ENCODE measurements around the gene PLD5.

Gene PLD5

GRCh38 chr1:242426271-242426905 is 98.1 kb downstream of the PLD5 start:
- H3K4me1 ChIP-seq (ENCODE audit: control insufficient read depth, low read length), result no peaks in the 10 kb centered on the region
- no peak for TF ChIP-seq CTCF (IDR thresholded peaks at IDR 0.05; ENCODE audit: low read depth, low read length, poor library complexity, severe bottlenecking)
- no peaks in the 10 kb centered on the region for H3K36me3 ChIP-seq (ENCODE audit: control insufficient read depth, low read length)
- H4K20me1 ChIP-seq (ENCODE audit: control insufficient read depth, insufficient read depth, low read depth, low read length), result no peaks in the 10 kb centered on the region
- no peaks in the 10 kb centered on the region for H3K9me2 ChIP-seq (replicated peaks; ENCODE audit: control insufficient read depth, low read length)
- no peak overlapping the region for H3K4me2 ChIP-seq (ENCODE audit: low read length)
- H3K9me3 ChIP-seq (ENCODE audit: control insufficient read depth, insufficient read depth, low read length), result no peaks in the 10 kb centered on the region
- H3K27ac ChIP-seq (ENCODE audit: low read depth, low read length), result no peak overlapping the region
- no peaks in the 10 kb centered on the region for H3F3A ChIP-seq (ENCODE audit: control insufficient read depth, insufficient read depth)
- no peaks in the 10 kb centered on the region for H3K27me3 ChIP-seq (ENCODE audit: control insufficient read depth, low read length)
- H3K4me3 ChIP-seq (ENCODE audit: low read length), result no peak overlapping the region
- no peaks in the 10 kb centered on the region for H3K79me2 ChIP-seq (ENCODE audit: control insufficient read depth, low read length)

GRCh38 chr1:242425232-242425631 is 99.3 kb downstream of the PLD5 start:
- no peaks in the 10 kb centered on the region for H3K4me1 ChIP-seq (ENCODE audit: control insufficient read depth, low read length)
- no peaks in the 10 kb centered on the region for H3K9me3 ChIP-seq (ENCODE audit: control insufficient read depth, insufficient read depth, low read length)
- no peaks in the 10 kb centered on the region for H3K36me3 ChIP-seq (ENCODE audit: control insufficient read depth, low read length)
- TF ChIP-seq EZH2phosphoT487 (IDR thresholded peaks at IDR 0.05; ENCODE audit: borderline replicate concordance, low read length) (no peak), CTCF (IDR thresholded peaks at IDR 0.05; ENCODE audit: low read depth, low read length, poor library complexity, severe bottlenecking) (peak; percentile 46)
- no peak overlapping the region for H3K4me2 ChIP-seq (ENCODE audit: low read length)
- H4K20me1 ChIP-seq (ENCODE audit: control insufficient read depth, insufficient read depth, low read depth, low read length), result no peaks in the 10 kb centered on the region
- H3K4me3 ChIP-seq (ENCODE audit: low read length), result no peak overlapping the region
- H3K27ac ChIP-seq (ENCODE audit: low read depth, low read length), result no peak overlapping the region
- no peaks in the 10 kb centered on the region for H3K9me2 ChIP-seq (replicated peaks; ENCODE audit: control insufficient read depth, low read length)
- no peaks in the 10 kb centered on the region for H3K79me2 ChIP-seq (ENCODE audit: control insufficient read depth, low read length)
- no peaks in the 10 kb centered on the region for H3K27me3 ChIP-seq (ENCODE audit: control insufficient read depth, low read length)
- no peaks in the 10 kb centered on the region for H3F3A ChIP-seq (ENCODE audit: control insufficient read depth, insufficient read depth)

GRCh38 chr1:242416657-242417056 is 107.8 kb downstream of the PLD5 start:
- Histone ChIP-seq H3K4me3 (ENCODE audit: low read length) (no peak overlapping the region), H3K79me2 (ENCODE audit: control insufficient read depth, low read length) (no peaks in the 10 kb centered on the region), H3K36me3 (ENCODE audit: control insufficient read depth, low read length) (no peaks in the 10 kb centered on the region), H3K4me1 (ENCODE audit: control insufficient read depth, low read length) (no peaks in the 10 kb centered on the region), H3K27ac (ENCODE audit: low read depth, low read length) (no peak overlapping the region), H3K9me3 (ENCODE audit: control insufficient read depth, insufficient read depth, low read length) (no peaks in the 10 kb centered on the region), H3K27me3 (ENCODE audit: control insufficient read depth, low read length) (no peaks in the 10 kb centered on the region), H3F3A (ENCODE audit: control insufficient read depth, insufficient read depth) (no peaks in the 10 kb centered on the region), H3K9me2 (replicated peaks; ENCODE audit: control insufficient read depth, low read length) (no peaks in the 10 kb centered on the region), H3K4me2 (ENCODE audit: low read length) (no peak overlapping the region), H4K20me1 (ENCODE audit: control insufficient read depth, insufficient read depth, low read depth, low read length) (no peaks in the 10 kb centered on the region)
- no peak for TF ChIP-seq EZH2phosphoT487 (IDR thresholded peaks at IDR 0.05; ENCODE audit: borderline replicate concordance, low read length)
- no peak for TF ChIP-seq CTCF (IDR thresholded peaks at IDR 0.05; ENCODE audit: low read depth, low read length, poor library complexity, severe bottlenecking)

Data from DOHH2 (cell line).